GM18517 (cell line): ENCODE data around the gene MAST3.

Experiments used
- ATAC-seq: cut with Tn5 transposase; IDR thresholded peaks from one replicate; pipeline ENCODE4 v1.9.1; 2021; ENCODE audit warnings: mild to moderate bottlenecking, moderate library complexity; ENCODE audit not compliant: unreplicated experiment

The MAST3 gene

GRCh38 chr19:18131841-18132596 lies 34.4 kb downstream of the MAST3 start:
- no peak for ATAC-seq

GRCh38 chr19:18135712-18136584 lies 38.4 kb downstream of the MAST3 start:
- no peak for ATAC-seq

GRCh38 chr19:18137242-18137641 lies 39.7 kb downstream of the MAST3 start:
- ATAC-seq, result no peak

DNA sequence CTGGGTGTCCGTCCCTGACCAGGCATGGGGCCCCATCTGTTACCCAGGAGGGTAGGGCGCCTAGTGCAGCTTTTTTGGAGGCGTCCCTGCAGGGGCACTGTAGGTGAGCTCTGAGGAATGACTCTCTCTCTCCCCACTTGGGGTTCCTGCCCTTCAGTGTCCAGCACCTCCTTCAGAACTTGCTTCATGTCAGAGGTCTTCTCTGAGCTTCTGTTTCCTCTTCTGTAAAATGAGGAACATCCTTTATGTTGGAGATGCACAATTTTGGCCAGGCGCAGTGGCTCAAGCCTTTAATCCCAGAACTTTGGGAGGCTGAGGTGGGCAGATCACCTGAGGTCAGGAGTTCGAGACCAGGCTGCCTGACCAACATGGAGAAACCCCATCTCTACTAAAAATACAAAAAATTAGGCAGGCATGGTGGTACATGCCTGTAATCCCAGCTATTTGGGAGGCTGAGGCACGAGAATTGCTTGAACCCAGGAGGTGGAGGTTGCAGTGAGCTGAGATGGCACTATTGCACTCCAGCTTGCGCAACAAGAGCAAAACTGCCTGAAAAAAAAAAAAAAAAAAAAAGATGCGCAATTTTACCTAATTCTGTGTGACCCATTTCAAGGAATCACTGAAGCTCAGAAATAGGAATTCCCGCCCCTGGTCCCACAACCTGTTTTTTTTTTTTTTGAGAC lies 40.2 kb downstream of the MAST3 start:
- ATAC-seq, result no peak

GRCh38 chr19:18140473-18140872 lies 42.9 kb downstream of the MAST3 start:
- ATAC-seq, result no peak

- no peak for ATAC-seq
Measured at GRCh38 chr19:18141031-18141430, 43.5 kb downstream of the MAST3 start.

DNA sequence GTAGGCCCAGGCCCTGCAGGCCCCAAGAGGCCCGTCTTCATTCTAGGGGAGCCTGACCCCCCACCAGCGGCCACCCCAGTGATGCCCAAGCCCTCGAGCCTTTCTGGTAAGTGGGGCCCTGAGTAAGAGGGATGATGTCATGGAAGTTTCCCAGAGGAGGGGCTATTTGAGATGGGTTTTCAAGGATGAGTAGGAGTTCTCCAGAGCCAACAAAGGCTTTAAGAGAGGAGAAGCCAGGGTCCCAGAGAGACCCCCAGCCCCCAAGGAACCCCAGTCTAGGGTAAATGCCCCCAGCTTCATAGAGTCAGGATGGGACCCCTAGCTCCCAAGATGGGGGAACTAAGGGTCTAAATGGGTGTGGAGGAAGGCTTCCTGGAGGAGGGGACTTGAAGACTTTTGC lies 46.3 kb downstream of the MAST3 start:
- no peak for ATAC-seq

DNA sequence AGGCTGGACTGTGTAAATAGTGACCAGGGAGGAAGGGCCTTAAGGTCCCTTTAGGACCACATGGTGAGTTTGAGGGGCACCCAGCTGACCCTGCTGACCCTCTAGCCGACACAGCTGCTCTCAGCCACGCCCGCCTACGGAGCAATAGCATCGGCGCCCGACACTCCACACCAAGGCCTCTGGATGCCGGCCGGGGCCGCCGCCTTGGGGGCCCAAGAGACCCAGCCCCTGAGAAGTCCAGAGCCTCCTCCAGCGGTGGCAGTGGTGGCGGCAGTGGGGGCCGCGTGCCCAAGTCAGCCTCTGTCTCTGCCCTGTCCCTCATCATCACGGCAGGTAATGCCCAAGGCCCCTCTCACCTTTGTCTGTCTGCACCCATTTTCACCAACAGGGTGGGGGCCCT lies 46.8 kb downstream of the MAST3 start:
- no peak for ATAC-seq

GRCh38 chr19:18144906-18145305 lies 47.3 kb downstream of the MAST3 start:
- no peak for ATAC-seq

- ATAC-seq, result no peak
Measured at GRCh38 chr19:18145391-18145999, 47.9 kb downstream of the MAST3 start.

DNA sequence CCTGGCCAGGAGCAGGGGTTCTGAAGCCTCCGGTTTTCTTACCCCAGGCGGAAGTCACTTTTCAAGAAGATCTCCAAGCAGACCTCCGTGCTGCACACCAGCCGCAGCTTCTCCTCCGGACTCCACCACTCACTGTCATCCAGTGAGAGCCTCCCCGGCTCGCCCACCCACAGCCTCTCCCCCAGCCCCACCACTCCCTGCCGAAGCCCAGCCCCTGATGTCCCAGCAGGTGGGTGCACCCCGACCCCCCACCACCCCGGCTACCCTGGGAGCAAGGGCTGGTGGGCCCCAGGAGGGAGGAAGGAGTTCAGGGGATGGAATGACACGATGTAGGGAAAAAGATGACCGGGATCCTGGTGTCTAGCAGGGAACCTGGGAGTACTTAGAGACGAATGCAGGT lies 49.8 kb downstream of the MAST3 start:
- no peak for ATAC-seq

DNA sequence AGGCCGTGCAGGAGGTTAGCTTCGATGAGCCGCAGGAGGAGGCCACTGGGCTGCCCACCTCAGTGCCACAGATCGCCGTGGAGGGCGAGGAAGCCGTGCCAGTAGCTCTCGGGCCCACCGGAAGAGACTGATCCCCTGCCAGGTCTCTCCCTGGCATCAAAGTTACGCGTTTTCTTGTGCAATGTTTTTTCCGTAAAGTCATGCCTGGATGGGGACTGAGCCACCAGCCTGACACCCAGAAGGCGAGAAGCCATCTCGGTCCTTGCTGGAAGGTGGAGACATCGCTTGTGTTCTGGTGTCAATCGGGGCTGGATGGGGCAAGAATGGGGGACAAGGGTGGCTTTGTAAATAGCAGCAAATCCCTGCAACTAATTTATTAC lies 52.0 kb downstream of the MAST3 start:
- ATAC-seq, result no peak

DNA sequence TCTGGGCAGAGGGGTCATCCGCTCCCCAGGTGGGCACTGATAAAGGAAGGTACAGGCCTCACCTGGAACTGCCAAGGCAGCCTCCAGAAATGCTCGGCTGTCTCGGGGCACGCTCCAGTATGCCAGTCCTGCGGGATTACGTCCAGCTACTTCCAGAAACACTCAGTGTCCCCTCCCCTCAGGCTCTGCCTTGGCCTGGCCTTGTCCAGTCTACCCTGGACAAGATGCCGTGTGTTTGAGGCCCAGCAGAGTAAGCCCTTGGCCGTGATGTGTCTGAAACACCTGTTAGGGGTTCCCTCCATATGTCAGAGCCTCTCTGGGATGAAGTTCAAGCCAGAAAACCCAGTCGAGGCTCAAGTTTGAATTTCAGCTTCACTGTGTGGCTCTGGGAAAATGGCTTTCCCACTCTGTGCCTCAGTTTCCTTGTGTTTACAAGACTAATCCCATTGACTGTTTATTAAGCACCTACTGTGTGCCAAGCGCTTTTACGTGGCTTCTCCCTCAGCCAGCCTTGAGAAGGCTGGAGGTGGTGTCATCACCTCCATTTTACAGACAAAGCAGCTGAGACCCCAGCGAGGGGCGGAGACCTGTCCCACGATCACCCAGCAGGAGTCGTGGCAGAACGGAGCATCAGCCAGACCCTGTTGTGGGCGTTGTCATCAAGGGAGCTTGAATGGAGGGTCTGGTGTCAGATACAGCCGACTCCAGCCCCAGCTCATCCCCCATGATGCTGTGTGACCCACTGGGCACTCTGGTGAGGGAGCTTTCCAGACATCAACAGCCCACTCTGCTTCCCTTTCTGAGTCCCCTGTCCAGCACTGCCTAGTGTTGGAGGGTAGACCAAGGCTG lies 53.4 kb downstream of the MAST3 start:
- no peak for ATAC-seq

GRCh38 chr19:18152442-18152816 lies 54.9 kb downstream of the MAST3 start:
- peak; percentile 77 for ATAC-seq

DNA sequence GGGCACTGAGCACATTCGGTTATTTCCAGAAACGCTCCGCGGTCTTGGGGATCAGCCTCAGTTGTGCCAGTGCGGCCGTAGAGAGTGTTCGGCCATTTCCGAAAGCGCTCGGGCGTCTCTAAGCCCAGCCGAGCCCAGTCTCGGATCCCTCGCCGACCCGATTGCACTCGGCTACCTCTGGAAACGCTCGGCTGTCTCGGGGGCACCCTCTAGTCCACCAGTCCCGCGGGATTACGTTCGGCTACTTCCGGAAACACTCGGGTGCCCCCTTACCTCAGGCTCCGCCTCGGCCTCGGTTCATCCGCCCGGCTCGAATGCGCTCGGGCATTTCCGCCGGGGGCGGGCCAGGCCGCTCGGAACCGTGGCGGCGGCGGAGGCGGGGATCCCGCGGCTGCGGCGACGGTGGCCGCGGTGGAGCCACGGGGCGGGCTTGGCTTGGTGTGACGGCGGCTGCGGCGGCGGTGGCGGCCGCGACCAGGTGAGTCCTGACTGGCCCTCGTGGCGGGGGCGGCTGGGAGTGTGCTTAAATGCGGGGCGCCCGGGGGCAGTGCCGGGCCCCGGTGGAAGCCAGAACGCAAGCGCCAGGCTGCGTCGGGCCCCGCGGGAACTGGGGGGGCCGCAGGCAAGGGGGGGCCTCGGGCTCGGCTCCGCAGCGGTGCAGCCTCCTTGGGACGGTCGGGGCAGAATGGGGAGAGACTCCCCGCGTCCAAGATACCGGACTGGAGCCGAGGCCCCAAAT lies 55.4 kb downstream of the MAST3 start, which contains the start of gene PIK3R2:
Gene PIK3R2 (plus strand): TSS at position 347 of the 739 bp plus-strand sequence. CDS start 2,717 bp downstream, outside the sequence.
- ATAC-seq, result peak; percentile 71

- no peak for ATAC-seq
Measured at GRCh38 chr19:18153556-18154134, 56.1 kb downstream of the MAST3 start.

DNA sequence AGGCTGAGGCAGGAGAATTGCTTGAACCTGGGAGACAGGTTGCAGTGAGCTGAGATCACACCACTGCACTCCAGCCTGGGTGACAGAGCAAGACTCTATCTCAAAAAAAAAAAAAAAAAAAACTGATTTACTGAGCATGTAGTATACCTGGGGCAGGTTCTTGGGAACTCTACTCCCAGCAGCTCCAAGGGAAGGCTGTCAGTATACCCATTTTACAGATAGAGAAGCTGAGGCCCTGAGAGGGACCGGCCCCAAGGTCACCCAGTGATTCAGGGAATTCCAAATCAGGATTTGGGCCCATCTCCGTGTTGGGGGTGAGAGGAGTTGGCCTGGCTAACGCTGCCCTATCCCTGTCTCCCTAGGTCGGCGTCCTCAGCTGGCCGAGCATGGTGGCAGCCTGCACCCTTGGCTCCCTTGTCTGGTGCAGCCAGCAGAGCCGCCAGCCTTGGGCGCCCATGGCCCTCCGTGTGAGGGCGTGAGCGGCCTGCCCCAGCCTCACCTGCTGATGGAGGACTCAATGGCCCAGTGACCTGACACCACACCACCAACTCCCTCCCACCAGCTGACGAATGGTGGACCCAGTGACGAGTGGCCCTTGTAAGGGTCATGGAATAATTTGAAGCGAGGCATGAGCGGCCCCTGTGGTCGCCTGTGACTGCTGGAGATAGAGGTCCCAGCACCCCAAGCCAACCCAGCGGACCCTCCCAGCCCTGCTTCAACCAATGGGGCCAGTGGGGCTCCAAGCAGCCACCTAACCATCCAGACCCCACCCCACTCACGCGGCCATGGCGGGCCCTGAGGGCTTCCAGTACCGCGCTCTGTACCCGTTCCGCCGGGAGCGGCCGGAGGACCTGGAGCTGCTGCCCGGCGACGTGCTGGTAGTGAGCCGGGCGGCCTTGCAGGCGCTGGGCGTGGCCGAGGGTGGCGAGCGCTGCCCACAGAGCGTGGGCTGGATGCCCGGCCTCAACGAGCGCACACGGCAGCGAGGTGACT lies 57.8 kb downstream of the MAST3 start:
- ATAC-seq, result no peak

DNA sequence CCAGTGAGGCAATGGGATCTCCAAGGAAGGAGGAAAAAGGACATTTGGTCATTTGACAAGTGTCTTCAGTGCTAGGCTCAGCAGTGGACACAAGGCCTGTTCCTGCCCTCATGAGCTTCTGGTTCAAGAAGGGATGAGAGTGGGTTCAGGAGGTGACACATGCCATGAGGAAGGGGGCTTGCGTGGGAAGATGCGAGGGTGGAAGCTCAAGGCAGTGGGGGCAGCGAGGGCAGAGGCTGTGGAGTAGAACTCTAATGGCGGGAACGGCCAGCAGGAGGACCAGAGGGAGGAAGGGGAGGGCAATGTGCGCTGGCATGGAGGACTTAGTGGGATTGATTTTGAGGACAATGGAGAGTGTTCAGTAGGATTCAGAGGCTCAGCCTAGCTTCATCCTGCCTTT lies 58.7 kb downstream of the MAST3 start:
- ATAC-seq, result no peak
